ENCODE data around the gene GRK5. TPM values are rescaled to one million over a fixed set of nuclear protein-coding genes. Genes with fewer than 3 reads are reported as not detected.

The GRK5 gene
- total and polyA plus RNA-seq, 2 donors from 2014 or later, result 7.3 to 18.7 TPM

GRCh38 chr10:119305860-119306513 lies 98.6 kb downstream of the GRK5 start:
- no peak for TF ChIP-seq CTCF (IDR thresholded peaks at IDR 0.05; ENCODE audit: borderline replicate concordance, extremely low read depth, insufficient read depth)
- H3K27me3 ChIP-seq (ENCODE audit: control insufficient read depth, insufficient read depth, low read length), result no peaks in the 10 kb centered on the region
- intact Hi-C loops (cut with DNase I), result no loop called here
- no peak overlapping the region for H3K27ac ChIP-seq (ENCODE audit: low read depth in 2 of 2, low read length in 2 of 2)
- DNase-seq, result no peak
- no peak for FAIRE-seq
- no peaks in the 10 kb centered on the region for H3K4me1 ChIP-seq (ENCODE audit: control insufficient read depth in 2 of 3, insufficient read depth in 2 of 3, low read depth in 1 of 3, low read length in 3 of 3)
- no peaks in the 10 kb centered on the region for H3K36me3 ChIP-seq (ENCODE audit: control insufficient read depth in 2 of 3, insufficient read depth in 3 of 3, low read length in 3 of 3)
- no peak overlapping the region for H3K4me3 ChIP-seq (ENCODE audit: low read length in 3 of 3)
- H3K9me3 ChIP-seq (ENCODE audit: control insufficient read depth in 2 of 3, insufficient read depth in 1 of 3, low read length in 3 of 3), result no peaks in the 10 kb centered on the region
- no peak overlapping the region for H3K9ac ChIP-seq (ENCODE audit: low read length in 3 of 3)

- Histone ChIP-seq H3K4me3 (ENCODE audit: low read length in 3 of 3) (no peak overlapping the region), H3K9me3 (ENCODE audit: control insufficient read depth in 2 of 3, insufficient read depth in 1 of 3, low read length in 3 of 3) (no peaks in the 10 kb centered on the region), H3K27ac (ENCODE audit: low read depth in 2 of 2, low read length in 2 of 2) (no peak overlapping the region), H3K27me3 (ENCODE audit: control insufficient read depth, insufficient read depth, low read length) (no peaks in the 10 kb centered on the region), H3K4me1 (ENCODE audit: control insufficient read depth in 2 of 3, insufficient read depth in 2 of 3, low read depth in 1 of 3, low read length in 3 of 3) (no peaks in the 10 kb centered on the region), H3K9ac (ENCODE audit: low read length in 3 of 3) (no peak overlapping the region), H3K36me3 (ENCODE audit: control insufficient read depth in 2 of 3, insufficient read depth in 3 of 3, low read length in 3 of 3) (no peaks in the 10 kb centered on the region)
- intact Hi-C loops (cut with DNase I), result no loop called here
- TF ChIP-seq CTCF (IDR thresholded peaks at IDR 0.05; ENCODE audit: borderline replicate concordance, extremely low read depth, insufficient read depth), result no peak
- FAIRE-seq, result no peak
- DNase-seq, result no peak
Measured at GRCh38 chr10:119306514-119306951, 99.2 kb downstream of the GRK5 start.

- FAIRE-seq (no peak), DNase-seq (peak in 1 of 5 donors; percentile 8)
- H3K4me1 ChIP-seq (ENCODE audit: control insufficient read depth in 2 of 3, insufficient read depth in 2 of 3, low read depth in 1 of 3, low read length in 3 of 3), result no peaks in the 10 kb centered on the region
- no peaks in the 10 kb centered on the region for H3K27me3 ChIP-seq (ENCODE audit: control insufficient read depth, insufficient read depth, low read length)
- no peak overlapping the region for H3K27ac ChIP-seq (ENCODE audit: low read depth in 2 of 2, low read length in 2 of 2)
- no peak for TF ChIP-seq CTCF (IDR thresholded peaks at IDR 0.05; ENCODE audit: borderline replicate concordance, extremely low read depth, insufficient read depth)
- intact Hi-C loops (cut with DNase I), result no loop called here
- no peaks in the 10 kb centered on the region for H3K36me3 ChIP-seq (ENCODE audit: control insufficient read depth in 2 of 3, insufficient read depth in 3 of 3, low read length in 3 of 3)
- H3K9ac ChIP-seq (ENCODE audit: low read length in 3 of 3), result no peak overlapping the region
- no peak overlapping the region for H3K4me3 ChIP-seq (ENCODE audit: low read length in 3 of 3)
- H3K9me3 ChIP-seq (ENCODE audit: control insufficient read depth in 2 of 3, insufficient read depth in 1 of 3, low read length in 3 of 3), result no peaks in the 10 kb centered on the region
Measured at GRCh38 chr10:119306986-119307392, 99.6 kb downstream of the GRK5 start.

GRCh38 chr10:119308089-119308488 lies 100.7 kb downstream of the GRK5 start:
- no peak overlapping the region for H3K4me3 ChIP-seq (ENCODE audit: low read length in 3 of 3)
- intact Hi-C loops (cut with DNase I), result no loop called here
- no peaks in the 10 kb centered on the region for H3K9me3 ChIP-seq (ENCODE audit: control insufficient read depth in 2 of 3, insufficient read depth in 1 of 3, low read length in 3 of 3)
- H3K4me1 ChIP-seq (ENCODE audit: control insufficient read depth in 2 of 3, insufficient read depth in 2 of 3, low read depth in 1 of 3, low read length in 3 of 3), result peaks cover 0 to 3% (median 0%) of the 10 kb centered on the region in 3 donors
- H3K27ac ChIP-seq (ENCODE audit: low read depth in 2 of 2, low read length in 2 of 2), result no peak overlapping the region
- TF ChIP-seq CTCF (IDR thresholded peaks at IDR 0.05; ENCODE audit: borderline replicate concordance, extremely low read depth, insufficient read depth), result no peak
- FAIRE-seq, result no peak
- H3K36me3 ChIP-seq (ENCODE audit: control insufficient read depth in 2 of 3, insufficient read depth in 3 of 3, low read length in 3 of 3), result no peaks in the 10 kb centered on the region
- no peak overlapping the region for H3K9ac ChIP-seq (ENCODE audit: low read length in 3 of 3)
- H3K27me3 ChIP-seq (ENCODE audit: control insufficient read depth, insufficient read depth, low read length), result no peaks in the 10 kb centered on the region
- peak in 1 of 5 donors; percentile 43 for DNase-seq
